Peyer's patch (tissue), 4 donors: ENCODE results near the gene RGS9BP. TPM values are rescaled to one million over a fixed set of nuclear protein-coding genes. Genes with fewer than 3 reads are reported as not detected.
"Not testable (repeated sequence)": the region's sequence is repeated elsewhere in the genome, so short reads cannot be mapped to it uniquely, and the experiment has no call there.

ENCODE experiments used
- DNase-seq, 3 donors: peaks; one replicate each; pipeline ENCODE4 v3.0.0-alpha.2; 2017 to 2019
- H3K27ac ChIP-seq, 4 donors: fragments of 200-600 bp; sonication (generic); one replicate each; pipeline ENCODE4 v1.5.1; 2016 to 2019
- H3K27me3 ChIP-seq, 2 donors: fragments of 200-600 bp; sonication (generic); one replicate each; pipeline ENCODE4 v1.5.1; 2019
- H3K36me3 ChIP-seq, 3 donors: fragments of 200-600 bp; sonication (generic); one replicate each; pipeline ENCODE4 v1.5.1; 2016 to 2019
- H3K4me1 ChIP-seq, 4 donors: fragments of 200-600 bp; sonication (generic); one replicate each; pipeline ENCODE4 v1.5.1; 2016 to 2019
- H3K4me3 ChIP-seq, 4 donors: fragments of 200-600 bp; sonication (generic); 1 replicate in 3 of 4; 2 replicates in 1 of 4; pipeline ENCODE4 v1.5.1; 2016 to 2019; ENCODE audit warnings: mild to moderate bottlenecking in 1 of 4
- H3K9me3 ChIP-seq, 4 donors: fragments of 200-600 bp; sonication (generic); one replicate each; pipeline ENCODE4 v1.5.1; 2016 to 2019; ENCODE audit warnings: mild to moderate bottlenecking in 1 of 4
- CTCF ChIP-seq, 6 experiments: fragments of 450-650 bp in 4 of 6; fragments of 200-600 bp in 2 of 6; sonication (generic) in 1 of 6; IDR thresholded peaks; one replicate each; pipeline ENCODE4 v1.5.1; 2017 to 2019; ENCODE audit warnings: antibody characterized with exemption in 6 of 6, mild to moderate bottlenecking in 3 of 6, moderate library complexity in 1 of 6
- POLR2A ChIP-seq, 2 donors: fragments of 450-650 bp; IDR thresholded peaks; one replicate each; pipeline ENCODE4 v1.5.1; 2017; ENCODE audit warnings: antibody characterized with exemption in 2 of 2, mild to moderate bottlenecking in 2 of 2, moderate library complexity in 2 of 2
- total RNA-seq, 4 donors: library from RNA; depleted of rRNA; stranded (reverse); fragments of >200 nt; gene quantifications; one replicate each; pipeline ENCODE4 v1.1.0, GENCODE V29; 2016

The RGS9BP gene
- total RNA-seq, 4 donors from 2014 or later, result 0.67 TPM; not detected in 3

GRCh38 chr19:32708457-32708856 is 32.8 kb downstream of the RGS9BP start:
- Histone ChIP-seq H3K4me1 (no peaks in the 10 kb centered on the region), H3K4me3 (no peak overlapping the region), H3K27ac (no peak overlapping the region), H3K36me3 (peaks cover 0 to 52% (median 0%) of the 10 kb centered on the region in 3 donors), H3K27me3 (no peaks in the 10 kb centered on the region), H3K9me3 (peaks cover 0 to 11% (median 4%) of the 10 kb centered on the region in 4 donors)
- DNase-seq, result no peak
- TF ChIP-seq POLR2A (IDR thresholded peaks at IDR 0.05) (no peak), CTCF (IDR thresholded peaks at IDR 0.05) (no peak)

- DNase-seq, result no peak
- peaks cover 0 to 57% (median 0%) of the 10 kb centered on the region in 3 donors for H3K36me3 ChIP-seq
These were observed 33.4 kb downstream of the RGS9BP start for GRCh38 chr19:32709032-32709431.

GRCh38 chr19:32711747-32712146 is 36.1 kb downstream of the RGS9BP start:
- no peak overlapping the region for H3K4me3 ChIP-seq
- no peaks in the 10 kb centered on the region for H3K4me1 ChIP-seq
- peaks cover 0 to 58% (median 0%) of the 10 kb centered on the region in 3 donors for H3K36me3 ChIP-seq
- TF ChIP-seq POLR2A (IDR thresholded peaks at IDR 0.05) (no peak), CTCF (IDR thresholded peaks at IDR 0.05) (no peak)
- no peaks in the 10 kb centered on the region for H3K9me3 ChIP-seq
- no peaks in the 10 kb centered on the region for H3K27me3 ChIP-seq
- DNase-seq, result no peak
- no peak overlapping the region for H3K27ac ChIP-seq

More at GRCh38 chr19:32709032-32709431, 33.4 kb downstream of the RGS9BP start:
- H3K9me3 ChIP-seq, result peaks cover 0 to 7% (median 3%) of the 10 kb centered on the region in 4 donors
- no peak overlapping the region for H3K27ac ChIP-seq
- no peaks in the 10 kb centered on the region for H3K4me1 ChIP-seq
- no peak for TF ChIP-seq CTCF (IDR thresholded peaks at IDR 0.05)
- no peak for TF ChIP-seq POLR2A (IDR thresholded peaks at IDR 0.05)
- H3K27me3 ChIP-seq, result no peaks in the 10 kb centered on the region
- no peak overlapping the region for H3K4me3 ChIP-seq

GRCh38 chr19:32716203-32716602 is 40.6 kb downstream of the RGS9BP start:
- H3K9me3 ChIP-seq, DNase-seq, H3K27me3 ChIP-seq, H3K4me3 ChIP-seq, H3K27ac ChIP-seq, H3K4me1 ChIP-seq: not testable (repeated sequence)
- H3K36me3 ChIP-seq, result peaks cover 0 to 38% (median 0%) of the 10 kb centered on the region in 3 donors

- Histone ChIP-seq H3K9me3 (no peaks in the 10 kb centered on the region), H3K4me3 (no peak overlapping the region), H3K4me1 (no peaks in the 10 kb centered on the region), H3K27me3 (no peaks in the 10 kb centered on the region), H3K27ac (no peak overlapping the region), H3K36me3 (peaks cover 0 to 29% (median 0%) of the 10 kb centered on the region in 3 donors)
- TF ChIP-seq POLR2A (IDR thresholded peaks at IDR 0.05) (no peak), CTCF (IDR thresholded peaks at IDR 0.05) (no peak)
- DNase-seq, result no peak
These were observed 41.8 kb downstream of the RGS9BP start for GRCh38 chr19:32717496-32717895.

GRCh38 chr19:32718286-32718685 is 42.6 kb downstream of the RGS9BP start:
- no peaks in the 10 kb centered on the region for H3K9me3 ChIP-seq
- TF ChIP-seq CTCF (IDR thresholded peaks at IDR 0.05) (no peak), POLR2A (IDR thresholded peaks at IDR 0.05) (no peak)
- H3K27me3 ChIP-seq, result no peaks in the 10 kb centered on the region
- H3K4me1 ChIP-seq, result no peaks in the 10 kb centered on the region
- H3K27ac ChIP-seq, result no peak overlapping the region
- no peak for DNase-seq
- no peak overlapping the region for H3K4me3 ChIP-seq
- peaks cover 0 to 21% (median 0%) of the 10 kb centered on the region in 3 donors for H3K36me3 ChIP-seq
